Smooth muscle cell (in vitro differentiated cells): ENCODE measurements around the gene STMN1. TPM values are rescaled to one million over a fixed set of nuclear protein-coding genes. Genes with fewer than 3 reads are reported as not detected.
A peak's percentile ranks its signal among the peaks of the same experiment; 100 is the strongest.

Experiments
- DNase-seq: peaks from one replicate; lab custom pipeline; 2025; ENCODE audit not compliant: unreplicated experiment; lab: John Stamatoyannopoulos, UW
- H2AFZ ChIP-seq: fragments of 200-600 bp; sonication (generic); 2 replicates; pipeline ENCODE4 v1.6.0; 2016; ENCODE audit warnings: antibody characterized with exemption, low read depth, mild to moderate bottlenecking
- H3F3A ChIP-seq: fragments of 200-600 bp; sonication (generic); 2 replicates; pipeline ENCODE4 v1.6.0; 2017; ENCODE audit warnings: antibody characterized with exemption, low read depth
- H3K27ac ChIP-seq: fragments of 200-600 bp; sonication (generic); 2 replicates; pipeline ENCODE4 v1.5.1; 2016; ENCODE audit warnings: low read depth, mild to moderate bottlenecking
- H3K27me3 ChIP-seq: fragments of 200-600 bp; sonication (generic); 2 replicates; pipeline ENCODE4 v1.6.1; 2016; ENCODE audit warnings: low read depth, mild to moderate bottlenecking
- H3K36me3 ChIP-seq: fragments of 200-600 bp; sonication (generic); 2 replicates; pipeline ENCODE4 v1.5.1; 2016; ENCODE audit warnings: low read depth
- H3K4me1 ChIP-seq: fragments of 200-600 bp; sonication (generic); 2 replicates; pipeline ENCODE4 v1.5.1; 2016; ENCODE audit warnings: low read depth
- H3K4me2 ChIP-seq: fragments of 200-600 bp; sonication (generic); 2 replicates; pipeline ENCODE4 v1.6.0; 2016; ENCODE audit warnings: mild to moderate bottlenecking
- H3K4me3 ChIP-seq: fragments of 200-600 bp; sonication (generic); 2 replicates; pipeline ENCODE4 v1.5.1; 2016; ENCODE audit warnings: mild to moderate bottlenecking
- H3K79me2 ChIP-seq: fragments of 200-600 bp; sonication (generic); 2 replicates; pipeline ENCODE4 v1.6.0; 2016; ENCODE audit warnings: low read depth, mild to moderate bottlenecking
- H3K9ac ChIP-seq: fragments of 200-600 bp; sonication (generic); 2 replicates; pipeline ENCODE4 v1.6.0; 2016; ENCODE audit warnings: low read depth
- H3K9me3 ChIP-seq: fragments of 200-600 bp; sonication (generic); replicated peaks from 2 replicates; pipeline ENCODE4 v1.5.1; 2016; ENCODE audit warnings: low read depth
- H4K20me1 ChIP-seq: fragments of 200-600 bp; sonication (generic); 2 replicates; pipeline ENCODE4 v1.6.0; 2016; ENCODE audit warnings: low read depth
- WGBS: methylation state at CpG from one replicate; pipeline ENCODE4 v1.1.7; 2016; ENCODE audit warnings: low lambda C conversion rate; 5-methylcytosine and 5-hydroxymethylcytosine counted together
- polyA plus RNA-seq: library from polyadenylated mRNA; unstranded; fragments of >200 nt; fragmentation: Nextera tagmentation; extraction: Ambion mirVana; gene quantifications from 2 replicates; pipeline ENCODE4 v1.2.1, GENCODE V29; 2016
- total RNA-seq: library from RNA; depleted of rRNA; stranded (reverse); fragments of >200 nt; gene quantifications from 2 replicates; pipeline ENCODE4 v1.2.3, GENCODE V29; 2014
- TF ChIP-seq, protein P1 (sequence below): fragments of 200-600 bp; sonication (generic); IDR thresholded peaks from 2 replicates; pipeline ENCODE4 v1.5.1; 2017; ENCODE audit warnings: borderline replicate concordance, mild to moderate bottlenecking, antibody characterized with exemption; ENCODE audit not compliant: insufficient read depth, poor library complexity, severe bottlenecking

STMN1 gene
- total and polyA plus RNA-seq, 2 experiments from 2014 or later: 115 to 331 TPM

DNA sequence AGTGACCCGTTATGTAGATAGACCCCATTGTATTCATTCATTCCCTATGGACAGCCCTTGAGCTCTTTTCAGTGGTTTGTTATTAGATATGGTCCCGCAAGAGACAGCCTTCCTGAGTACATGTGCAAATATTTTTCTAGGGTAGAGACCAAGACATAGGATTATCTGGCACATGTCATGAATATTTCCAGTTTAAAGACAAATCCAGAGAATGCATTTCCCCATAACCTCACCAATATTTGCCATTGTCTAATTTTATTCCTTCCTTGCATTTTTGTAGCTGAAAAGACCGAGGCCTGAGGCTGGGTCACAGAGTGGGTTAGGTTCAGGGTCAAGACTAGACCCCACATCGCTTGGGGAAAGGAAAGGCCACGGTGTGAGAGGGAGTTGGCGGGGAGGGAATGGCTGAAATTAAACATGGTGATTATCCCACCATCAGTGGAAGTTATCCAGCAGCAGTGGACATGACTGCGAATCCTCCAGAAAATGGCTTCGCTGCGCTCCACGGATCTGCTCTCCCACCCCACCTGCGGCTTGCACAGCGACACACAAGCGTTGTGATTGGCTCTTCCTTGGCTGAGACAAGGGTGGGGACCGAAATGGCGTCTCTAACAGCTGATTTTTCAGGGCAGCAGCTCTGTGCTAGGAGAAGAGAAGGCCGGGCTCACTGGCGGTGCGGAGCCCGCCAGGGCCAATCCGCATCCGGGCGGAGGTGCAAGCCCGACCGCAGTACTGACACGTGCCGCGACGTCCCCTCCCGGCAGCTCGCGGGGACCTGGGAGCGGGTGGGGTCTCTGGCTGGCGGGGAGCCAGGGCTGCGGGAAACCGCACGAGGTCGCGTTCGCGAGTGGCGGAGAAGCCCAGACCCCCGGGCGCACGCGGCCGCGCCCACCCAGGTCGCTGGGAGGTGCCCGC lies 16.1 kb upstream of the STMN1 start:
- Histone ChIP-seq H3K4me3 (peak overlapping the region; percentile 68), H3K27ac (no peak overlapping the region), H2AFZ (peak overlapping the region; percentile 96), H3K36me3 (no peaks in the 10 kb centered on the region), H3K27me3 (no peaks in the 10 kb centered on the region), H3K4me1 (peaks cover 20% of the 10 kb centered on the region), H3K9ac (peak overlapping the region; percentile 17), H3F3A (no peaks in the 10 kb centered on the region), H3K9me3 (no peaks in the 10 kb centered on the region), H3K4me2 (peak overlapping the region; percentile 97), H3K79me2 (no peaks in the 10 kb centered on the region), H4K20me1 (no peaks in the 10 kb centered on the region)
- TF ChIP-seq, protein P1, sequence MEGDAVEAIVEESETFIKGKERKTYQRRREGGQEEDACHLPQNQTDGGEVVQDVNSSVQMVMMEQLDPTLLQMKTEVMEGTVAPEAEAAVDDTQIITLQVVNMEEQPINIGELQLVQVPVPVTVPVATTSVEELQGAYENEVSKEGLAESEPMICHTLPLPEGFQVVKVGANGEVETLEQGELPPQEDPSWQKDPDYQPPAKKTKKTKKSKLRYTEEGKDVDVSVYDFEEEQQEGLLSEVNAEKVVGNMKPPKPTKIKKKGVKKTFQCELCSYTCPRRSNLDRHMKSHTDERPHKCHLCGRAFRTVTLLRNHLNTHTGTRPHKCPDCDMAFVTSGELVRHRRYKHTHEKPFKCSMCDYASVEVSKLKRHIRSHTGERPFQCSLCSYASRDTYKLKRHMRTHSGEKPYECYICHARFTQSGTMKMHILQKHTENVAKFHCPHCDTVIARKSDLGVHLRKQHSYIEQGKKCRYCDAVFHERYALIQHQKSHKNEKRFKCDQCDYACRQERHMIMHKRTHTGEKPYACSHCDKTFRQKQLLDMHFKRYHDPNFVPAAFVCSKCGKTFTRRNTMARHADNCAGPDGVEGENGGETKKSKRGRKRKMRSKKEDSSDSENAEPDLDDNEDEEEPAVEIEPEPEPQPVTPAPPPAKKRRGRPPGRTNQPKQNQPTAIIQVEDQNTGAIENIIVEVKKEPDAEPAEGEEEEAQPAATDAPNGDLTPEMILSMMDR: no peak
- DNase-seq: no peak
- 8% methylated on average over 49 of the region's 49 CpGs for WGBS

DNA sequence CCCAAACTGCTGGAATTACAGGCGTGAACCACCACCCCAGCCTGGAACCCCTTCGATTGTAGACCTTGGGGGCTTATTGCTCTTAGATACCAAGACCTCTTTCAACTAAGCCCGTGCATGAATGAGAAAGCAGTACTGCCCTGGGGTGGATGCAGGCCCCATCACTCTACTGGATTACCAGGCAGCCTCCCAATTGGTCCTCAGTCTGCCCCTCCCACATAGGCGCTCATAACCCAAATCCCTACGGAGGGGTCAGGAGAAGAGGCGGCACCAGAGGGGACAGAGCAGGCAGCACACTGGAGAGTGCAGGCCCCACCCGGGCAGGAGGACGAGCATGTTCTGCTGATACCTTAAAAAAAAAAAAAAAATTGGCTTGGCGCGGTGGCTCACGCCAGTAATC lies 12.4 kb upstream of the STMN1 start:
- Histone ChIP-seq H3K27ac (no peak overlapping the region), H3K79me2 (no peaks in the 10 kb centered on the region), H3F3A (no peaks in the 10 kb centered on the region), H3K4me1 (peaks cover 11% of the 10 kb centered on the region), H3K4me3 (no peak overlapping the region), H4K20me1 (no peaks in the 10 kb centered on the region), H3K9me3 (no peaks in the 10 kb centered on the region), H3K27me3 (no peaks in the 10 kb centered on the region), H3K9ac (no peak overlapping the region), H3K4me2 (no peak overlapping the region), H3K36me3 (no peaks in the 10 kb centered on the region), H2AFZ (no peak overlapping the region)
- TF ChIP-seq, protein P1: no peak
- no peak for DNase-seq
- 91% methylated on average over 11 of the region's 11 CpGs for WGBS

DNA sequence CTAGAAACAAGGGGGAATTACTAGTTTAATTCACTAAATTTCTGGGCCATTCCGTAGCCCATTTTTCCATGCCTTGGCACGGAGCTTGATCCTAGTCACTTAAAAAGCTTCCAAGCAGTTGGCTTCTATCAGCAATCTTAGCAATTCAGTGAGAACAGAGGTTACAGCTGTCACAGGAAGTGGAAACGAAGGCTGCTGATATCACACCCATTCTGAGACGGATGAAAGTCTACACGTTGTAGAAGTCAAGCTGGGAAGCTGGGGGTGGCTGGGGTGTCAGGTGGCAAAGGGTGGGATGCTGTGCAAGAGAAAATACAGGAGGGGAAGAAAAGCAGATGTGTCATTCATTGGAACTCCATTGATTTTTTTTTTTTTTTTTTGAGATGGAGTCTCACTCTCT lies 11.8 kb upstream of the STMN1 start:
- H3K27ac ChIP-seq: no peak overlapping the region
- H3K4me2 ChIP-seq: no peak overlapping the region
- WGBS: 28% methylated on average over 5 of the region's 5 CpGs
- no peak overlapping the region for H3K4me3 ChIP-seq
- no peaks in the 10 kb centered on the region for H3K9me3 ChIP-seq
- H2AFZ ChIP-seq: no peak overlapping the region
- no peak for DNase-seq
- no peaks in the 10 kb centered on the region for H3K79me2 ChIP-seq
- H3F3A ChIP-seq: no peaks in the 10 kb centered on the region
- H3K4me1 ChIP-seq: peaks cover 11% of the 10 kb centered on the region
- TF ChIP-seq, protein P1: no peak
- H3K36me3 ChIP-seq: no peaks in the 10 kb centered on the region
- H3K27me3 ChIP-seq: no peaks in the 10 kb centered on the region
- H3K9ac ChIP-seq: no peak overlapping the region
- no peaks in the 10 kb centered on the region for H4K20me1 ChIP-seq
